HG03565 (cell line): ENCODE results near the gene LSG1.
"Not testable (repeated sequence)": the region's sequence is repeated elsewhere in the genome, so short reads cannot be mapped to it uniquely, and the experiment has no call there.

Experiments
- ATAC-seq: cut with Tn5 transposase; IDR thresholded peaks from one replicate; pipeline ENCODE4 v1.9.1; 2021; ENCODE audit warnings: mild to moderate bottlenecking, moderate library complexity; ENCODE audit not compliant: unreplicated experiment

LSG1 gene

GRCh38 chr3:194658477-194659242 is 13.3 kb downstream of the LSG1 start:
- no peak for ATAC-seq

DNA sequence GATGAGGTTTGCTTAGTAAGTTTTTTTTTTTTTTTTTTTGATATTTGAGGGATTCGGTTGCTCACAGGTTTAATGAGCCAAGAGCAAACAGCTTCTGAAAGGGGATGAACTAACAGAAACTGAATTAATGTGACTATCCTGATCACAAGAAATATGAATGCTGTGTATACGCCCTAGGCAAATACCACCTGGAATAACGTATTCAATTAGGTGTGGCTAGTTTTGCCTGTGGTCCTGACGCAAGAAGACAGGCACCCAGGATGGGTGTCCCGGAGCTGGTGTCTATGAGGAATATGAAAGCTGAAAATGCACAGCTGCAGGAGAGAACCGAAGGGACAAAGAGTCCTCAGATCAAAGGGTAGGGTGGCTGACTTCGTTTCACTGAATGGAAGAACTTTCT is 14.6 kb downstream of the LSG1 start:
- ATAC-seq = no peak

- ATAC-seq = peak; percentile 81
Measured at GRCh38 chr3:194654443-194654842, 17.5 kb downstream of the LSG1 start.

- ATAC-seq = no peak
Measured at GRCh38 chr3:194647747-194648146, 24.2 kb downstream of the LSG1 start.

- ATAC-seq = no peak
Measured at GRCh38 chr3:194642769-194643168, 29.2 kb downstream of the LSG1 start.

DNA sequence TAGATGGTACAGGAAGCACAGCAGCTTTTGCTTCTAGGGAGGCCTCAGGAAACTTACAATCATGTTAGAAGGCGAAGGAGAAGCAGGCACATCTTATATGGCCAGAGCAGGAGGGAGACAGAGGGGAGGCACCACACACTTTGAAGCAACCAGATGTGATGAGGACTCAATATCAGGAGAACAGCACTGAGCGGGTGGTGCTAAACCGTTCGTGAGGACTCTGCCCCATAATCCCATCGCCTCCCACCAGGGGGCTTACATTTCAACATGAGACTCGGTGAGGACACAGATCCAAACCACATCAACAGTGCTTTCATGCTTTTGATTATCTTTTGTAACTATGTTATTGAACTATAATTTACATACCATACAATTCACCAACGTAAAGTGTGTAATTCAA is 31.2 kb downstream of the LSG1 start:
- ATAC-seq = no peak

- no peak for ATAC-seq
Measured at GRCh38 chr3:194638991-194639605, 32.9 kb downstream of the LSG1 start.

- no peak for ATAC-seq
Measured at GRCh38 chr3:194637541-194638400, 34.2 kb downstream of the LSG1 start.

- ATAC-seq = no peak
Measured at GRCh38 chr3:194637066-194637465, 34.9 kb downstream of the LSG1 start.

GRCh38 chr3:194633349-194634004 is 38.5 kb downstream of the LSG1 start, which contains the start of gene TMEM44:
Gene TMEM44, minus strand, starts transcription at chr3:194633419. Its CDS starts 204 bp downstream, at chr3:194633215.
- ATAC-seq = peak; percentile 72

- peak; percentile 36 for ATAC-seq
Measured at GRCh38 chr3:194632809-194633348, 39.1 kb downstream of the LSG1 start.

DNA sequence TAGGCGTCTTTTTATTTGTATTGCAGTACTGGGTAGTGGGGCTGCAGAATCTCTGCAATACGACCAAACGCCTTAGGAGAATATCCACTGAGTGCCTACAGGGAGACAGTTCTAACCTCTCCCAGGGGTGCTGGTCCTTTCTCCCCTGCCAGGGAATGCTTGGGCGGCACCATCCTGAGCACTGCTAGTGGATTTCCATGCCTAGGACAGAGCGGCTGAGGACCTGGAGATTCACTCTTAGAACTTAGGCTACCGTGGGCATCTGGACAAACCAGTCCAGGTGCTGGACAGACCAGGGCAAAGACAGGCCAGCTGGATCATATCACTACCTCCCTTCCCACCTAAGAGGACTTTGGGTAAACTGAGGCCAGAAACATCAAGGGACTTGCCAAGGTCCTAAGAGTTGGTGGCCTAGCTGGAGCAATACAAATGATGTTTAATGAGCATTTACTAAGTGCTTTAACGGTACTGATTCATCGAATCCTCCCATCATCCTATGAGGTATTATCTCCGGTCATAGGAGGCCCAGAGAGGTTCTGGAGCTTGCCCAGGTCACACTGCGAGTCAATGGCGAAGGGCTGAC is 39.7 kb downstream of the LSG1 start:
- ATAC-seq = no peak

DNA sequence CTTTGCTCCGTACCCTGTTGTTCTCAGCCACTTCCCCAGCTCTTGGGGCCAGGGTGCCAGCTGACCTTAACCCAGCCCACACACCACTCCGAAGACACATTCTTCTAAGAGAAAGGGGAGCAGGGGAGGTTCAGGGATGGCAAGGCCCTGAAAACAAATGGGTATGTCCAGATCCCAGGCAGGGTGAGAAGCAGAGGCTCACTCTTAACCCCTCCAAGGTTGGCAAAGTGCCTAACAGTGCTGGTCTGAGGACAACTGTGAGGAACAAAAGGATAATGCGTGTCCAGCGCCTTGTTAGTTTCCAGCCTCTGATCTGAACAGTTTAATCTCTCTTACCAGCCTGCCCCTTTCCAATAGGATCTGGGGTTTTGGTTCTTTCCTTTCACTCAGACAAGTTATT is 40.3 kb downstream of the LSG1 start:
- no peak for ATAC-seq

GRCh38 chr3:194630681-194631080 is 41.3 kb downstream of the LSG1 start:
- not testable (repeated sequence) for ATAC-seq

- ATAC-seq = no peak
Measured at GRCh38 chr3:194624956-194625355, 47.0 kb downstream of the LSG1 start.

GRCh38 chr3:194623449-194624290 is 48.3 kb downstream of the LSG1 start:
- ATAC-seq = no peak

GRCh38 chr3:194622621-194623340 is 49.2 kb downstream of the LSG1 start:
- ATAC-seq = no peak

GRCh38 chr3:194621947-194622346 is 50.0 kb downstream of the LSG1 start:
- ATAC-seq = no peak

GRCh38 chr3:194620196-194620595 is 51.8 kb downstream of the LSG1 start:
- ATAC-seq = no peak
